ENCODE measurements around the gene KDM5B. TPM values are rescaled to one million over a fixed set of nuclear protein-coding genes. Genes with fewer than 3 reads are reported as not detected.

Gene KDM5B
- total and polyA plus RNA-seq, 7 donors: 10.9 to 68.1 (median 29.7) TPM

GRCh38 chr1:202684716-202685115, 123.5 kb downstream of the KDM5B start:
- intact Hi-C loops (cut with DNase I): no loop called here
- Histone ChIP-seq H3K27me3 (peaks cover 0 to 36% (median 12%) of the 10 kb centered on the region in 3 donors), H3K36me3 (no peaks in the 10 kb centered on the region), H3K27ac (no peak overlapping the region), H3K4me1 (no peaks in the 10 kb centered on the region), H3K9me3 (no peaks in the 10 kb centered on the region), H3K4me3 (no peak overlapping the region)
- no peak for DNase-seq
- TF ChIP-seq POLR2A (IDR thresholded peaks at IDR 0.05) (no peak), POLR2AphosphoS5 (IDR thresholded peaks at IDR 0.05) (no peak), EP300 (IDR thresholded peaks at IDR 0.05) (no peak), CTCF (IDR thresholded peaks at IDR 0.05) (no peak)
- WGBS, 2 donors: 30 to 66% methylated on average over 2 of the region's 2 CpGs

- H3K4me3 ChIP-seq: no peak overlapping the region
- H3K27me3 ChIP-seq: peaks cover 0 to 30% (median 6%) of the 10 kb centered on the region in 3 donors
- 84 to 92% methylated on average over 4 of the region's 4 CpGs for WGBS, 2 donors
- intact Hi-C loops (cut with DNase I): no loop called here
- TF ChIP-seq CTCF (IDR thresholded peaks at IDR 0.05): no peak
- no peak for TF ChIP-seq POLR2A (IDR thresholded peaks at IDR 0.05)
- no peak for TF ChIP-seq POLR2AphosphoS5 (IDR thresholded peaks at IDR 0.05)
- no peak for TF ChIP-seq EP300 (IDR thresholded peaks at IDR 0.05)
- no peaks in the 10 kb centered on the region for H3K4me1 ChIP-seq
- H3K9me3 ChIP-seq: no peaks in the 10 kb centered on the region
- H3K36me3 ChIP-seq: no peaks in the 10 kb centered on the region
- H3K27ac ChIP-seq: no peak overlapping the region
- no peak for DNase-seq
Measured at GRCh38 chr1:202683029-202683428, 125.2 kb downstream of the KDM5B start.

- TF ChIP-seq POLR2AphosphoS5 (IDR thresholded peaks at IDR 0.05) (no peak), EP300 (IDR thresholded peaks at IDR 0.05) (no peak), CTCF (IDR thresholded peaks at IDR 0.05) (no peak), POLR2A (IDR thresholded peaks at IDR 0.05) (no peak)
- no peaks in the 10 kb centered on the region for H3K4me1 ChIP-seq
- no peaks in the 10 kb centered on the region for H3K36me3 ChIP-seq
- intact Hi-C loops (cut with DNase I): no loop called here
- H3K27me3 ChIP-seq: peaks cover 0 to 30% (median 6%) of the 10 kb centered on the region in 3 donors
- WGBS, 2 donors: 91 to 93% methylated on average over 9 of the region's 9 CpGs
- H3K9me3 ChIP-seq: peaks cover 0 to 4% (median 0%) of the 10 kb centered on the region in 4 donors
- H3K4me3 ChIP-seq: no peak overlapping the region
- H3K27ac ChIP-seq: no peak overlapping the region
- DNase-seq: no peak
Measured at GRCh38 chr1:202682477-202682876, 125.7 kb downstream of the KDM5B start.

- TF ChIP-seq EP300 (IDR thresholded peaks at IDR 0.05) (no peak), CTCF (IDR thresholded peaks at IDR 0.05) (no peak), POLR2A (IDR thresholded peaks at IDR 0.05) (no peak), POLR2AphosphoS5 (IDR thresholded peaks at IDR 0.05) (no peak)
- Histone ChIP-seq H3K4me3 (no peak overlapping the region), H3K27ac (no peak overlapping the region), H3K4me1 (no peaks in the 10 kb centered on the region), H3K9me3 (peaks cover 0 to 6% (median 0%) of the 10 kb centered on the region in 4 donors), H3K27me3 (peaks cover 0 to 30% (median 6%) of the 10 kb centered on the region in 3 donors), H3K36me3 (no peaks in the 10 kb centered on the region)
- 76 to 77% methylated on average over 11 of the region's 11 CpGs for WGBS, 2 donors
- intact Hi-C loops (cut with DNase I): no loop called here
- no peak for DNase-seq
Measured at GRCh38 chr1:202681736-202682420, 126.3 kb downstream of the KDM5B start.
